Left renal cortex interstitium (tissue), 4 donors: ENCODE measurements around the gene AKAP12. TPM values are rescaled to one million over a fixed set of nuclear protein-coding genes. Genes with fewer than 3 reads are reported as not detected.
A peak's percentile ranks its signal among the peaks of the same experiment; 100 is the strongest.

Experiments
- DNase-seq, 4 donors: peaks; one replicate each; pipeline ENCODE4 v3.0.0-alpha.2; 2013; ENCODE audit warnings: low read depth in 4 of 4, low spot score in 2 of 4, missing footprints in 1 of 4
- polyA plus RNA-seq, 4 donors: library from polyadenylated mRNA; unstranded; fragments of 120-200 nt; gene quantifications; one replicate each; pipeline ENCODE4 v1.2.1, GENCODE V29; 2013; ENCODE audit not compliant: insufficient read length in 4 of 4

Gene AKAP12
- polyA plus RNA-seq, 4 donors = 127 to 183 (median 163) TPM

DNA sequence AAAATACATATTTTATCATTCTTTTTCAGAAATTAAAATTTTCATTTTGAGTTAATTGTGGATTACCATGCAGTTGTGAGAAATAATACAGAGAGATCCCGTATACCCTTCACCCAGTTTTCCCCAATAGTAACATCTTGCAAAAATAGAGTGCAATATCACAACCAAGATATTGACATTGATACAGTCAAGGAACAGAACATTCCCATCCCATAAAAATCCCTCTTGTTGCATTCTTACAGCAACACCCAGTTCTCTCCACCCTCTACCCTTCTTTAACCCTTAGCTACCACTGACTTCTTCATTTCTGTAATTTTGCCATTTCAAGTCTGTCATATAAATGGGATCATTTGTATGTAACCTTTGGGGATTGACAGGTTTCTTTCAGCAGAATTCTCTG, 6.9 kb upstream of the AKAP12 start:
- no peak for DNase-seq

DNA sequence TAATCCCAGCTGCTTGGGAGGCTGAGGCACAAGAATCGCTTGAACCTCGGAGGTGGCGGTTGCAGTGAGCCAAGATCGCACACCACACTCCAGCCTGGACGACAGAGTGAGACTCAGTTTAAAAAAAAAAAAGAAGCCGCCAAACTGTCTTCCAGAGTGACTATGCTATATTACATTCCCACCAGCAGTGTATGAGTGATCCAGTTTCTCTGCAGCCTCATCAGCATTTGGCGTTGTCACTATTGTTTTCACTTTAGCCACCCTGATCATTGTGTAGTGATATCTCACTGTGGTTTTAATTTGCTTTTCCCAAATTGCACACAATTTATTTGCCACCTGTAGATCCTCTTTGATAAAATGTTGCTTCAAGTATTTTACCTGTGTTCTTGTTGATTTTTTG, 6.0 kb upstream of the AKAP12 start:
- DNase-seq = no peak

DNA sequence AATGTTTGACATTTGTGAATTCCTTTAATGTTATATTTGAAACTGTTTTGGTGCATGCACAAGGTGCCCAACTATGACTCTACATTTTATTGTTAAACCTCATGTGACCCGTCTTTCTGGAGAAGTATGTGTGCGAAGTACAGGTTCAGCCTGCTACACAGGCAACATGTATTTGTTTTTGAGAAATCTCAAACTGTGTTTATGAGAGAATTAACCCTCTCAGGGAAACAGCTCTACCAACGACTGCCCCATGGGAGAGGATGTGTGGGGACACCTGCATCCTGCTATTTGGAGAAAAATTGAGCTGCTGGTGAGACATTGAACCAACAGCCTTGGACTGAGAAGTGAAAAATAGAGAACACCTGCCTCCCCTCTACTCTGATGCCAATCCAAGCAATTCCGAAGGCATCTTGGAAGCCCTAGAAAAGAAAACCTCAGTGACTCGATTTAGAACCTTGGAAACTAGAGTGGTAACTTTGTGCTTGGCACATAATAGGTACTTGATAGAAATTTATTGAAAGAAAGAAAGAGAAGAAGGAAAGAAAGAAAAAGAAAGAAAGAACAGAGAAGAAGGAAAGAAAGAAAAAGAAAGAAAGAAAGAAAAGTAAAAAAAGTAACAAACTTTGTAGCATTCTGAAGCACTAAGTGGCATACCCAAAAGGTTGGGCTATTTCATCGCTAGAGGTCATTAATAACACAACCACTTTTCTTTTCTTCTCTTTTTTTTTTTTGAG, 2.9 kb upstream of the AKAP12 start:
- DNase-seq = no peak

DNA sequence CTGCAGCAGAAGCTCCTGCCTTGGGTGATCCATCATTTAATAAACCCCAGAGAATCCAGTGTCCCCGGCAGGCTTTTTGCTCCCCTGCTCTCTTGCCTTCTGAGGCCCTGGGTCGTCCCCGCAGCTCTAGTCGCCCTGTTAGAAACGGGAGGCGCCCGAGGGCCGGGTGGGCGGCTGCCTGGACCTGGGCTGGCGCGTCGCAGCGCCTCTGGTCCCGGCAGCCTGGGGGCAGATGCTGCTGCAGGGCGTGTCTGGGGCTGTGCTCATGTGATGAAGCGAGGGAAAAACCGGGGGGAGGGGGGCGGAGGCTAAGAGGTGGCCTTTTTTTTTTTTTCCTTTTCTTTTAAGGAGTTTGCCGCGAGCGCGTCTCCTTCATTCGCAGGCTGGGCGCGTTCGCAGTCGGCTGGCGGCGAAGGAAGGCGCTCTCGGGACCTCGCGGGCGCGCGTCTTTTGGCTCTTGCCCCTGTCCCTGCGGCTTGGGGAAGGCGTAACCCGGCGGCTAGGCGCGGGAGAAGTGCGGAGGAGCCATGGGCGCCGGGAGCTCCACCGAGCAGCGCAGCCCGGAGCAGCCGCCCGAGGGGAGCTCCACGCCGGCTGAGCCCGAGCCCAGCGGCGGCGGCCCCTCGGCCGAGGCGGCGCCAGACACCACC, 394 bp downstream of the AKAP12 start:
- peak in 3 of 4 donors; percentile 70 to 83 (median 76) for DNase-seq

DNA sequence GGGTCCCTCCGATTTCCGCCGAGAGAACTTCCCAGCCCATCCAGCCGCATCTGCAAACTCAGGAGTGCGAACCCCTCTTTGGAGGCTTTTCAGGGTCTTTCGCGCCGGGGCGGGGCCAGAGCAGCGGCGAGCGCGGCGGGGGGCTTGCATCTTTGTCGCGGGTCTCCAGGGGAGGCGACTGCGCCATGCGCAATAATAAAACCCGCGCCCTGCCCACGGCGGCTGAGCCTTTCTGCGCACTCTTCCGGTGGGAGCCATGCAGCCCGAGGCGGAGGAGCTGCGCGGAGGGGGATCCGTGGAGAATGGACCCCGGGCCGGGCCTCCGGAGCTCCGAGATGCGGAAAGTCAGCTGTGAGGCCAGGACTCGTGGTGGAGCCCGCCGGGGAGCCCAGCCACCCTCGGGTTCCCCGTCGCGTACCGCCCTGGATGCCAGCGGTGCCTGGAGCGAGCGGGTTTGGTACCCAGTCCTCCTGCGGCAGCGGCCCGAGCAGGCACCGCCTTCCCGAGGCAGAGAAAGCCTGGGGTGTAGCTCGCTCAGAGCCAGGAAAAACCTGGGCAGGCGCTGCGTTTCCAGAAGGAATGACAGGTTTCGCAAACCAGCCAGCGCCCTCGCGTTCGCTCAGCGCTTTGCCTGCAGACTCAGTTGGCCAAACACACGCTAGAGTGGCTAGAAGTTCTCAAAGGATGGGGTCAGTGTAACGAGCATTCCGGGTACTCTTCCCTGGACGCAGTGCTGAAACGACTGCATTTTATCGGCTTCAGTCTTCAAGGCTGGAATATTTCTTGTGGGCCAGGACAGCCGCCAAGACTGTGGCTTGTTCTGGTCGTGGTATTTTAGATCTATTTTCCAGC, 1.2 kb downstream of the AKAP12 start:
- DNase-seq = peak in 1 of 4 donors; percentile 40

DNA sequence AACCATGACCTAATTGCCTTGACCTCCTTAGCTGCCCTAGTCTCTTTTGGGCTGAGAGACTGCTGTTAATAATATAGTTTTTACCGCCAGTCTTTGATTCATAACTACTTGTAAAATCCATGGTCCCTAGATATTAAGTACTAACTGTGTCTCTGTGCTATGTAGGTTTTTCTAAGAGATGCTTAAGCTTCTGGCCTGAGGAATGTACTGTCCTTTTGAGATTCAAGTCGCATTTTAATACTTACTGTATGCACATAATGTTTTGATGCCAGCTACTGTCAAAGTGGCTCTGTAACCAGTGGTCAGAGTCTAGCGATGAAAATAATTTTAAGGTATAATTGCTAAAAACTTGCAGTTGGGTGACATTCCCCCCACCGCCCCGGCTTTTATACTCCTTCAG, 2.1 kb downstream of the AKAP12 start:
- no peak for DNase-seq

DNA sequence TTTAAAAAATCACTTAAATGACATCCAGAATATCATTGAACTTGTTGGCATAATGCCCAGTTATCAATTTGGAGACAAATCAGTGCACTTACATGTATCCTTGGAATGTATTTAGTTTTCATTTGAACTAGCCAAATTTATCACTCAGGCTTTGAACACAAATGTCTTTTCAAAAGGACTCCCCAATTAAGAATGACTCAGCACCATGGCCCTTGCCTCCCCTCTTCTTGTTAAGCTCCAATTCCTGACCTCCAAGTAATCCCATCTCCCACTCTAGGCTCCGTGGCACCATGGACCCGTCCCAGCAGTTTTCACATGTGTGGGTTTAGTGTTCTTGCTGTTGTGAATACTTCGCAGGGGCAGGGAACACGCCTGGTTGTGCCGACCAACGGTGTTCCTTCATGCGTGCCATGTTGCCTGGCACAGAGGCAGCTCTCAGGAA, 2.7 kb downstream of the AKAP12 start:
- DNase-seq = peak in 1 of 4 donors; percentile 38

DNA sequence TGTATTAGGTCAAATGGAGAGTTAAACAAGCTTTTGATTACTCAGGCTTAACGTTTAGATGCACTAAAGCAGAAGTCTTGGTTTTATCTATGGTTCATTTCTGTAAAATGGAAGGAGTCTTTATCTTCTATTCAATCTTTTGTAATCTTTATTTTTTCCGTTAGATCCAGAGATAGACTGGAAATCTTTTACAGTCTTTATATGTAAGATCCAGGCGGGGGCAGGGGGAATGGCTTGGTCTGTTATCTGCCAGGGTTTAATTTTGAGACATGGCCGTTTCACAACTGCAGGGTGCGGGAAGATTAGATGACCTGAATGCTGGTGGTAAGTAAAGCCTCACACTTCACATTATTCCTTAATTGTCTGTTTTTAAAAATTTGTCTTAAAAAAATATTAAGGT, 3.7 kb downstream of the AKAP12 start:
- no peak for DNase-seq

DNA sequence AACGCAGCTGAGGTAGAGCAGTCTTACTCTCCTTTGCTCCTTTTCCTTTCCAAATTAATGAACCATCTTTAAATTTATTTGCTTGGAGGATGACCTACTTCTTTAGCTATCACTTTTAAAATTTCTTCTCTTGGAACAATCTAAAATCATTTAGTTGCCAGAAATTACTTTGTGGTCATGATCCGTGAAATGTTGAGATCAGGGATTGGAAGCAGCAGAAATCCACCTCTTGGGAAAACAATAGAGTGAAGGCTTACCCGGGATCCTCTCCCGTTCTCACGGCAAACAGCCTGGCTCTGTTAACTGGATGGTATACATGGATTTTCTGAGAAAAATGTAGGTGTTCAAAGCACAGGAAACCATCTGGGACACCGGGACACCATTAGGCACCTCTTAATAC, 7.7 kb downstream of the AKAP12 start:
- DNase-seq = no peak

DNA sequence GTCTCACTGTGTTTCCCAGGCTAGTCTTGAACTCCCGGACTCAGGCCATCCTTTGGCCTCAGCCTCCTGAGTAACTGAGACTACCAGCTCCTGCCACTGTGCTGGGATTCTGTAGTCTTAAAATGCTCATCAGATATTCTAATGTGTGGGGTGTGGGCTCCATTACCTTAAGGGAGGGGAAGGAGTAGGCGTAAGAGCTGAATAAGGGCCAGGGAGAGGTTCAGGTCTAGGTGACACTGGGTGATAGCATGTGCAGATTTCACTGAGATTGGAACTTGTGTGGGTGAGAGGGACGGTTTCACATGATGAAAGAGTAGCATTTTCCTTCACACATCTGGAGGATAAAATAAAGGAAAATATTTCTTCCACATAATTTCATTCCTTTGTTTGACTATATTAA, 8.5 kb downstream of the AKAP12 start:
- DNase-seq = no peak

DNA sequence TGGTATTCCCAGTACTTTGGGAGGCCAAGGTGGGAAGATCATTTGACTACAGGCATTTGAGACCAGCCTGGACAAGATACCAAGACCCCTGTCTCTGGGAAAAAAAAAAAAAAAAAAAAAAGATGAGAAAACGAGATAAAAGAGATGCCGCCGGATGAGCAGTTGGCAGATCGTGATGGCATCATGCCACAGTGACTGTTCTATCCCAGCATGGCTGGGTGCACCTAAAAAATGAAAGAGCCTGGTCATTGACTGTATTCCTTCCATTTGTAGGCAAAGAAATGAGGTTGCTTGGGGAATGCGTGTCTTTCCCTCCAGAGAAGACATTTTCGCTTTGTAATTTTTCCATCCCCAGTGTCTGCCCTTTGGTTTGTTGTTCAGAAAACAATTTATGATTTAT, 12.9 kb downstream of the AKAP12 start:
- DNase-seq = no peak

DNA sequence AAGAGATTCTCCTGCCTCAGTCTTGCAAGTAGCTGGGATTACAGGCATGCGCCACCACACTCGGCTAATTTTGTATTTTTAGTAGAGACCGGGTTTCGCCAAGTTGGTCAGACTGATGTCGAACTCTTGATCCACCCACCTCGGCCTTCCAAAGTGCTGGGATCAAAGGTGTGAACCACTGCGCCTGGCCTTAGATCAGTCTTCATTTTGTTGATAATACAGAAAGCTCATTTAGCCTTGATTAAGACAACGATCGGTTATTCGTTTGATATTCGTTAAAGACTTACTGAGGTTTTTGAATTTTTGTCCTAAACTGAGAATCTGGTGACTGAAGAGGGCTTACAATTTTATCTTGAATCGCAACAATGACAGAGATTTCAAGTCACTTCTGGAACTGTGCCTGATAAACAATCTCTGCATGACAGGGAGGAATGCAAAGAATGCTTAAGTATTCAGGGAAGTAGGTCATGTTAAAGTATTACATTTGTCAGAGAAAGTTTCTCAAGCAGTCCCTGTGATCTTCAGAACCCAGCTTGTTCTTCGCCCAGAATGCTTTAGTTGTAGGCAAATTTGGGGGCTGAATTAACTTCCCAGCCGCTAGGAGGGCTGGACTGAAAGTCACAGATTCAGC, 14.8 kb downstream of the AKAP12 start:
- peak in 1 of 4 donors; percentile 63 for DNase-seq

DNA sequence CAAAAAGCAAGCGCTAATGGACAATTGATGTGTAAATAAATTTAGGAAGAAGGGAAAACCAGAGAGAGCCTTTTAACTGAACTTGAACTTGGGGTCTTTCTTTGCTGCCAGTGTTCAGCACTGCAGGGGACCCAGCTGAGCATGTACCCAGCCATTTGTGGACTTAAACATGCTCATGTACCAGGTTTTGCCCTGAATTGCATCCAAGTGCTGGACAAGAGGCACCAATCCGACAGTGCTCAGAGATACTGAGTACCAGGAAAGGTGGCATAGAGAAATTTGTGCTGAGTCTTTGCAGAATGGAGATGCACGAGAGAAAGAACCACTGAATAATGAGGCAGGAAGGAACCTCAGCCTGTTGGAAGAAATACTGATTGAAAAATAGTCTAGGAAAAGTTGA, 16.0 kb downstream of the AKAP12 start:
- DNase-seq = no peak

DNA sequence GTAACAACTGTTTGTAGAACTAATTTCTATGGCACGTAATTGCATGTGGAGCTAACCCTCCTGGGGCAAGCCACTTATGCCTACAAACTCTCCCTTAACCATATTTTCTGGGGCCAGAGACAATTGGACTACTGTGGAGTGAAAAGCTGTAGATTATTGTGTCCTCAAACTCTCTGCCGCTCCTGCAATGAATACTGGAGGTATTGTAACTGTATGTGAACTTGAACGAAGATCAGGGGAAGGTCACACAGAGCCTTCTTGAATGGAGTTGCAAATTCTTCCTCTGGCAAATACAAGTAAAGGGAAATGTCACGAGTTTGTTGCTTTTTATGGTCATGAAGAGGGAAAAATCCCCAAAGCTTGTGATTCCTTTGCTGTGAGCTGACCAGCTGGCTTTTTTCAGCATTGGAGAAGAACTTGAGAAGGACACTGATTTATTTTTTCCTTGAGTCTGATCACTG, 18.2 kb downstream of the AKAP12 start:
- DNase-seq = peak in 1 of 4 donors; percentile 45

DNA sequence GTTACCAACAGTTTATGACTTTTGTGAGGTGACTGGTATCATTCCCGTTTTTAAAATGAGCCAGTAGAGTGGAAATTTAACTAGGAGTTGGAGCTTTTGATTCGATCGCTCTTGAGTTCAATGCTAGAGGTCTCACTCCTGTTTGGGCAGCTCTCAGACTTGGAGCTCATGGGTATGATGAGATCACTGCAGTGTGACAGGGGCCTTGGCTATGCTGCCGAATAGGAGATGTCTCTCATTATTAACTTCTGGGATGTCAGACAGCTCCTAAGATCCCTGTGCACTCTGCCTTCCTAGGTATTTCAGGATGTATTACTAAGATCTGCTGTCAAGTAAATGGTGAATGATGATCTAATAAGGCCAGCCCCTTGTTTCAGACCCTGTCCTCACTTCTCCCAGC, 20.4 kb downstream of the AKAP12 start:
- DNase-seq = no peak

DNA sequence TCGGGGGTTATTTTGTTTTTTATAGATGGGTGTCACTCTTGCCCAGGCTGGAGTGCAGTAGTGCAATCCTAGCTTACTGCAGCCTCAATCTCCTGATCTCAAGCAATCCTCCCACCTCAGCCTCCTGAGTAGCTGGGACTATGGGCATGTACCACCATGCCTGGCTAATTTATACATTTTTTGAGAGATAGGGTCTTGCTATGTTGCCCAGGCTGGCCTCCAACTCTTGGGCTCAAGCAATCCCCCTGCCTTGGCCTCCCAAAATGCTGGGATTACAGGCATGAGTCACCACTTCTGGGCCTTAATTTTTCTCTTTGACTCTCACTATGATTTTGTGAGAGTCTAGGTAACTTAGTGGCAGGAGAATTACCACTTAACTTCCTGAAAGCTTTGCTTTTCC, 23.3 kb downstream of the AKAP12 start:
- DNase-seq = no peak

DNA sequence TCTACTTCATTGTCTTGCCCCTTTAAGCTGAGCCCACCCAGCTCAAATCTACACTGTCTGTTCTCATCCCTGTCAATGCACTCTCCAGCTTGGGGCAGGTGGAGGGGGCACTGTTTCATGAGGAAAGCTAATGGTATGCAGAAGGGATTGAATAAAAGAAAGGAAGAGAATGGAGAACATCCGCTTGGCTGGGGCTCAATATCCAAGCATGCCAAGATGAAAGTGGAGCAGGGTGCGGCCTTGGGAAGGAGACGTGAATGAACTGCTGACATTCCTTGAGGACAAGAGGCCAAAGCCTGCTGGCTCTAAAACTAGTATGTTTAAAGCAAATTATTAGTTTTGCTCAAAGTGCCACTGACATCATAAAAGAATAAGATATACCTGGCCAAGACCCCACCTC, 24.2 kb downstream of the AKAP12 start:
- DNase-seq = no peak

DNA sequence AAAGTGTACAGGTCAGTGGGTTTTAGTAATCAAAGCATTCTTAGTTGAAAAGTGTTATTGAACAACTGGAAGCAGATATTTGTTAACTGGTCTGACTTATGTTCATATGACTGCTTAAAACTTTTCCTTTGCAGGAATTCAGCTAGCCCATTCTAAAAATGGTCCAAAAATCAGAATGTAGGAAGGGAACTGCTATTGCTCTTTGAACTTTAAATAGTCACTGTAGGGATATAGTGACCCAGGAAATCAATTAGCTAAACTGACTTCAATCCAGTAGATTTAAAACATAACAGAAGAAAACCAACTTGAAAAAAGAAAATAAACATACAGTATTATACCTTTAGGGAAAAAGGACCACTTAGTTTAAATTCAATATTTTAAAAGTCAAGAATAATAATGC, 25.5 kb downstream of the AKAP12 start:
- no peak for DNase-seq

DNA sequence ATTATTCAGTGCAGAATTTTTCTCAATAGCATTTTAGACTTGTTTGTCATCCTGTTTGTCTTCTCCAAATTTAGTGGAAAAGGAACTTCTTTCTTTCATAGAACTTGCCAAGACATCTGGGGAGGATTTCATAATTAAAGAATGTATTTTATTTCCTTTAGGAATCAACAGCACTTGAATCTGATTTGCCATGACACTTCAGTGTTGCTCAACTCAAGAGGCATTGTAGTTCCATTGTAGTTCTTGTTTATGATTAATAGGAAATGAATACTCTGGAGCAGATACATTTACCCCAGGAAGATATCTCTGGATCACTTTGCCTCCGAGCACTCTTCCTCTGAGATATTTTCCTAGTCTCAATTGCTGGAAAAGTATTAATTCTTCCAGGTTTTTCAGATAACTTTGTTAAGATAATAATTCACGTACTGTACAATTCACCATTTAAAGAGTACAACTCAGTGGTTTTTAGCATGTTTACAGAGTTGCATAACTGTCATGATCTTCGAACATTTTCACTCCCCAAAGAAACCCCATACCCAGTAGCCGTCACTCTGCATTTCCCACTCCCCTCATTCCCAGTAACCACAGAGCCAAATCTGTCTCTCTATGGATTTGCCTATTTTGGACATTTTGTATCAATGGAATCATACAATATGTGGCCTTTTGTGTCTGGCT, 29.7 kb downstream of the AKAP12 start:
- no peak for DNase-seq

DNA sequence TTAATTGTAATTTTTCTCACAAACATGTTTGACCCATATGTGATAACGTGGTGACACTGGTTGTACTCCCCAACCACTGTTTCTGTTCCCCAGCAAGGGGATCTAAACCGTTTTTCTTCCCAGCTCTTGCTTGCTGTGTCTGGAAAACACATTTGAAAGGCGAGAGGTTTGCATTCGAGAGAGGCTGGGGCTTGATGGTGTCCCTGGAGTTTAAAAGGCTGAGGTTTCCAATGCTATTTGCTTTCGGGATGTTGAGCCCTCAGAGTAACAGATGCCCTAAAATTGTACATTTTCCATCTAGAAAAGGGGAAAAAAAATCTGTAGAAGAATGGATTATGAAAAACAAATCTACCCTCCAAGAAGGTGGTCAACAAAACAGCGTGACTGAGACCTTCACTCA, 35.4 kb downstream of the AKAP12 start:
- DNase-seq = no peak
